SW480 (cell line): Measurements from ENCODE around the gene GLUD1.
"Not testable (repeated sequence)": the region's sequence is repeated elsewhere in the genome, so short reads cannot be mapped to it uniquely, and the experiment has no call there.

Experiments used
- DNase-seq: peaks from one replicate; pipeline ENCODE4 v3.0.0-alpha.2; 2016; ENCODE audit warnings: low spot score

Gene GLUD1

DNA sequence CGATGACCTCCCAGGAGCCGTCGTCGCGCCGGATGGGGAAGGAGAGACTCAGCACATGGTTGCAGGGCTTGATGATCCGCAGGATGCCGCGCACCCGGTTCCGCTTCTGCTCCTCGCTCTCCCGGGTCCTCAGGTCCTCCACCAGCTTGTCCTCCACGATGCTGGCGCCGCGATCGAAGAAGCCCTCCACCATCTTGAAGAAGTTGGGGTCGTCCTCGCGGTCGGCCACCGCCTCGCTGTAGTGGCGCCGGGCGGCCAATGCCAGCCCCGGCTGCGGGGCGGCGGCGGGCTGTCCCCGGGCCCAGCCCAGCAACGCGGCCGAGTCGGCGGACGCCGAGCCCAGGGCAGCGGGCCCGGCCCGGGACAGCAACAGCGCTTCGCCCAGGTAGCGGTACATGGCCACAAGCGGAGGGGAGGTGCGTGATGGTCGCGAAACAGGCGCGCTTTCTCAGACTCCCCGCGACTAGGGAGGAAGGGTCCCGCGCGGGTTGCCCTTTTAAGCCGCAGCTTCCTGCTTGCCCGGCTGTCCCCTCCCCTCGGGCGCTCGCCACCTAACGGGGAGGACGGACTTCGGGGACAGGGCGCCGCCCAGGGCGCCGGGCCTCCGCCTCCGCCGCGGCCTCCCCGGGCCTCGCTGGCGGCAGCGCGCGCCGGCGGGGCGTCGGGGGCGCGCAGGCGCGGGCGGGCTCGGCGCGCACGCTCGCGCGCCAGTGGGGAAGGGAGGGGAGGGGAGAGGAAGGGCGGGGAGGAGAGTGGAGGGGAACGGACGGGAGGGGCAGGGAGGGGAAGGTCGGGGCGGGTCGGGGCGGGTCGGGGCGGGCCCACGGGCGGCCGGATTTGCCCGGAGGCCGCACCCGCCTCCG, at the start of gene GLUD1, which contains the start of gene SHLD2:
TSS of gene GLUD1 (minus strand) at position 471 of the 863 bp plus-strand sequence. CDS start at position 397, 74 bp downstream.
TSS of gene SHLD2 (plus strand) at position 834 of the 863 bp plus-strand sequence. CDS start 56,149 bp downstream, outside the sequence.
- DNase-seq = peak; percentile 89

DNA sequence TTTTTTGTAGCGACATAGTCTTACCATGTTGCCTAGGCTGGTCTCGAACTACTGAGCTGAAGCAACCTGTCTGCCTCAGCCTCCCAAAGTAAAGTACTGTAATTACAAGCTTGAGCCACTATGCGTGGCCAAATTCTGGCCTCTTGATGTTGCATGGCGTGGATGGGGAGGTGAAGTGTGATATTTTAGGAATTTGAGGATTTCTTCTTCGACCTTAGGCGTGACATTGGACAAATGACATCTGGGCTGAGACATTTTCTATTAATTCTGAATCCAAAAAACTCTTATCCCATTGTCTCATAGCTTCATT, 48.4 kb upstream of the GLUD1 start:
- DNase-seq = not testable (repeated sequence)

GRCh38 chr10:87142230-87143108, 47.8 kb upstream of the GLUD1 start:
- not testable (repeated sequence) for DNase-seq

- not testable (repeated sequence) for DNase-seq
Observed at GRCh38 chr10:87137478-87137877, 42.8 kb upstream of the GLUD1 start.

DNA sequence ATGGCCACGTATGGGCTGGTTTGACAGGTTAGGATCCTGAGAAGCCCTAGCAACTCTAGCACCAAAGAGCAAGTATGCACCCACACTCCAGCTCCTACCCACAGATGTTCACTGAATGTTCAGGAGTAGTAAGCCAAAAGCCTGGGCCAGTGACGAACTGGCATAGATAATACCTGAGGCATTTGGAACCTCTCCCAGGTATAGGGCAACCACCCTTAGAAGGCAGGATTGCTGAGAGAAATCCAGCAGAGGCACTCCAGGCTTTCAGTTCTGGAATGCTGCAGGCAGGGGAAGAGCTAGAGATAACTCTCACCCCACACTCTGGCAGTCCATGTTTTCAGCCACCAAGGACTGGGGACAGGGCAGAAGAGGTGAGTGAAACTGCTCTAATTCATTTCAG, 39.8 kb upstream of the GLUD1 start:
- not testable (repeated sequence) for DNase-seq

DNA sequence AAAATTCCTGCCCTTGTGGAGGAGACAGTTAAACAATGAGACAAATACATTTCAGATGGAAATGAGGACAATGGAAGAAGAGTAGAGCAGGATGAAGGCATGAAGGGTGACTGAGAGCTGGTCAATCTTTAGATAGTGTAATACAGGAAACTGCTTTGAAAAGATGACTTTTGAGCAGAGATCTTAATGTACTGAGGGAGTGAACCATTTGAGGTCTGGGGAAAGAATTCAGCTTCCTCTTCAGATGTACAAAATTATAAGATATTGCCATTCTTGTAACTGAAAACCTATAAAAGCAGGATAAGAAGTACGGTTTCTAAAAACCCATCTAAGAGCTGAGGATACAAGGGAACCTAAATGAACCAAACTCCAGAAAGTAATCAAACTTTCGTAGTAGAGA, 39.3 kb upstream of the GLUD1 start:
- not testable (repeated sequence) for DNase-seq

- not testable (repeated sequence) for DNase-seq
Observed at GRCh38 chr10:87132176-87132575, 37.5 kb upstream of the GLUD1 start.

GRCh38 chr10:87127607-87128156, 33.0 kb upstream of the GLUD1 start:
- not testable (repeated sequence) for DNase-seq

DNA sequence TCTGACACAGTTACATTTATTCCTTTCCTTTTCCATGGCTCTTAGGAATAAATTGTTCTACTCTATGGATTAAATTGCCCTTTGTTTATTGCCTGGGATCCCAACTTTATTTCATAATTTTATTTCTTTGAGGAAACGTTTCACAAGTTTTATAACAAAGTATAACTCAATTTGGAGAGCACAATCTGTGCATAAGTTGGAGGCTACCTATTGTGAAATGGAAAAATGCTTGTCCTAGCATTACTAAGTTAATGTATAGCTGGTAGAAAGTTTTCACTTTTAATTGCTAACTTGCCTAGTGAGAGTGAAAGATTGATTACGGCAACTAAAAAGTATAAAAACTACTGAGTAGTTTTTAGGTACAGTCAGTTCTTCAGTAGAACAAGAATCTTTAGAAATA, 32.4 kb upstream of the GLUD1 start:
- DNase-seq = not testable (repeated sequence)

- not testable (repeated sequence) for DNase-seq
Observed at GRCh38 chr10:87123351-87123750, 28.7 kb upstream of the GLUD1 start.

- DNase-seq = not testable (repeated sequence)
Observed at GRCh38 chr10:87119029-87119428, 24.4 kb upstream of the GLUD1 start.

DNA sequence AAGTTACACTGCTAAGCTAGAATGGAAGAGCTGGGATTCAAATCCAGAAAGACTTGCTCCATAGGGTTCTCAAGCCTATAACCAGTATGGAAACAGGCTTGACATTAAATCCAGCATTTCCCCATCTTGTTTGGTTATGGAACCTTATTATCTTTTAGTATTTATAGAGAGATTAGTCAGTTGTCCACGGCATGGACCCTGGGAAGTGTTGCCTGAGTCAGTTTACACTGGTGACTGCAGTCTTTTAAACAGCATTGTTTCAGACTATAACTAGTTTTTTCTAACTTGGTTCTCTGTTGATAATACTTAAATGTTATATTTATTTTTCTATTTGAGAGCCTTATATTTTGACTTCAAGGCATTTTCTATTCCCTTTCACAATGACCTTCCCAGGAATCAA, 23.5 kb upstream of the GLUD1 start:
- DNase-seq = not testable (repeated sequence)

GRCh38 chr10:87105446-87106124, 10.9 kb upstream of the GLUD1 start:
- no peak for DNase-seq

GRCh38 chr10:87104727-87105126, 10.1 kb upstream of the GLUD1 start:
- DNase-seq = not testable (repeated sequence)

DNA sequence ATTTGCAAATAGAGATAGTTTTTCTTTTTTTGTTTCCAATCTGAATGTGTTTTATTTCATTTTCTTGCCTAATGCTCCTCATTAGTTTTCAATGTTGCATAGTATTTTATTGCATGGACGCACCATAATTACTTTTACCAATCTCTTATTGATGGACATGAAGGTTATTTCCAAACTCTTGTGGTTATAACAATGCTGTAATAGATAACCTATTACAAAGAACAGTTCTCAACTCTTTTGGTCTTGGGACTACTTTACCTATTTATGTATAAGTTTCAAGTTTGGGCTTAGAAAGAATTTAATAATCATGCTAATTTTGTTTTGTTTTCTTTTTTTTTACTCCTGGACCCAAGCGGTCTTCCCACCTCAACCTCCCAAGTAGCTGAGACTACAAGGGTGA, 7.4 kb upstream of the GLUD1 start:
- DNase-seq = no peak

- DNase-seq = peak; percentile 80
Observed at GRCh38 chr10:87095236-87095945, 748 bp upstream of the GLUD1 start.

DNA sequence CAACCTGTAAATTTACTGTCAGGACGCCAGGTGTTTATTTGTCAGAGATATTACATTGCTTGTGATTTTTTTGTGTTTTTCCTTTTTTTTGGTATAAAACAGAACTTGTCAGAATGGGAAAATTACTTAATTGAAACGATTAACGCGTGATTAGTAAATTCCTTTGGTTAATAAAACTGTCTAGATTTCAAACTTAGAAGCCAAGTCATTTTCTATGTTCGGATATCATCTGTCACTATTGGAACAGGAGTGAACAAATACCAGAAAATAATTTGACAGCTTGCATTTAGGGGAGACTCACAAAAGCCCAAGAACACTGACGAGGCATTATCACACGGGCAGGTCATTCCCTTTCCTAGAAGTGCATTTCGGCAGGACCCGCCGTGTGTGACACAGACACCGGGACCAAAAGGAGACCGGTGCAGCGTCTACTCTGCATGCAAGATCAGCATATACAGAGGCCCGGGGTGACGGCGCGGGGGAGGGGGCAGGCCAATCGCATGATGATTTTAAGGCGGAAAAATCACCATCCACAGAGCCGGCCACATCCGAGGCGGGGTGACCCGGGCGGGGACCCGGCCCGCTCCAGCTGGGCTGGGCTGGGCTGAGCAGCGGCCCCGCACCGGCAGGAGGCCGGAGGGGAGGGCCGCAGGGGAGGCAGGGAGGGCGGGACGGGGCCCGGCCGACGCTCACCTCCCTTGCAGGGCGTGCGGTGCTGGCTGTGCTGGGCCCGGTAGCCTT, 841 bp downstream of the GLUD1 start:
- peak; percentile 55 for DNase-seq

DNA sequence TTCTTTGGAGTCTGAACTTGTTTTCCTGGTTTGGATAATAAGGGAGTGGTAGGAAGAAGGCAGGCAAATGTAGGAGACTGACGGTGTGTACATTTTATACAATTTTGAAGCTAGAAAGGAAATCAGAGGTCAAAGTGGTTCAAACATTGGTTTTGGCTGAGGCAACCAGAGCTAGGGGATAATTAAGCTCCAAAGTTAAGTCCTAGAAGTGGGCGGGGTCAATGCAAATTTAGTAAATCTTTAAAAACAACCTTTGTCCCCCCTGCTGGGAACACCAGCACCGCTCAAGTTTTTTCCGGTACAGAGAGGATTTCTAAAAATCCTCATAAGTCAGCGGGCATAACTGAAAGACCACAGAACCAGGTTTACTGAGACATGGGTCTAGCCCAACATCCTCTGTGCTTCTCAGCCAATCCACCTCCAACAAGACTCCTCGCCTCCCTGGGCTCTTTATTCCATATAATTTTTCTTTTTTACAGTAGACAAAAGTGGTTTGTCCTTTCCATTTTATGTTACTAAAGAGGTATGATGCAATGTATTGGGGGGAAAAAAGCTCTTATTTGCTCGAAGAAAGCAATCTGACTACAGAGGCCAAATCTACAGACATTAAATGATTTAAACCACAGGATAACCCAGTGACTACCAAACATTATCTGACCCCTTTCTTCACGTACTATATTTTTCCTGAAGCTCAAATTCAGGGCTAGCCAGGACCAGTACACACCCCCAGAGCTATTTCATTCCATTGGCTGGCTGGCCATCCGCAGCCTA, 1.6 kb downstream of the GLUD1 start:
- peak; percentile 63 for DNase-seq

- peak; percentile 7 for DNase-seq
Observed at GRCh38 chr10:87092376-87092860, 2.2 kb downstream of the GLUD1 start.
